ENCODE data around the gene DENND4A.

DNA sequence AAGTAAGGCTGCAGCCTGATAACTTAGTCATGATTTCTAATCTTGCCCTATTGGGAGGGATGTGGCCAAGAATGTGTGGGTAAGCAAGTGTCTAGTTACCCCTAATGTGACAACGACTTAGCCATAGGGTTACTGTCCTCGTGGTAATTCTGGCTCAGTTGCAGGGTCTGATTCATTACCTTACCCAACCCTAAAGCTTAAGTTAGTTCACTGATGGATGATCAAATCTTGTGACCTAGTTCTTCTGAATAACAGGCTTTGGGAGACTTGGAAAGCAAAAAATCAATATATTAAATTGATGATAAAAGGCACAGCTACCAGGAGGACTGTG, 179.5 kb downstream of the DENND4A start:
- TF ChIP-seq MYC (IDR thresholded peaks at IDR 0.05; ENCODE audit: insufficient read depth, insufficient read length, insufficient replicate concordance, low read length, severe bottlenecking) (no peak), NFXL1 (IDR thresholded peaks at IDR 0.05; ENCODE audit: borderline replicate concordance) (no peak), EZH2 (IDR thresholded peaks at IDR 0.05; ENCODE audit: borderline replicate concordance, control insufficient read depth, low read depth, low read length) (no peak), NFYA (IDR thresholded peaks at IDR 0.05; ENCODE audit: borderline replicate concordance, low read depth, low read length) (no peak), ZNF24 (IDR thresholded peaks at IDR 0.05) (no peak)
- TF ChIP-seq, protein P1, sequence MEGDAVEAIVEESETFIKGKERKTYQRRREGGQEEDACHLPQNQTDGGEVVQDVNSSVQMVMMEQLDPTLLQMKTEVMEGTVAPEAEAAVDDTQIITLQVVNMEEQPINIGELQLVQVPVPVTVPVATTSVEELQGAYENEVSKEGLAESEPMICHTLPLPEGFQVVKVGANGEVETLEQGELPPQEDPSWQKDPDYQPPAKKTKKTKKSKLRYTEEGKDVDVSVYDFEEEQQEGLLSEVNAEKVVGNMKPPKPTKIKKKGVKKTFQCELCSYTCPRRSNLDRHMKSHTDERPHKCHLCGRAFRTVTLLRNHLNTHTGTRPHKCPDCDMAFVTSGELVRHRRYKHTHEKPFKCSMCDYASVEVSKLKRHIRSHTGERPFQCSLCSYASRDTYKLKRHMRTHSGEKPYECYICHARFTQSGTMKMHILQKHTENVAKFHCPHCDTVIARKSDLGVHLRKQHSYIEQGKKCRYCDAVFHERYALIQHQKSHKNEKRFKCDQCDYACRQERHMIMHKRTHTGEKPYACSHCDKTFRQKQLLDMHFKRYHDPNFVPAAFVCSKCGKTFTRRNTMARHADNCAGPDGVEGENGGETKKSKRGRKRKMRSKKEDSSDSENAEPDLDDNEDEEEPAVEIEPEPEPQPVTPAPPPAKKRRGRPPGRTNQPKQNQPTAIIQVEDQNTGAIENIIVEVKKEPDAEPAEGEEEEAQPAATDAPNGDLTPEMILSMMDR (IDR thresholded peaks at IDR 0.05 in 2 of 3, conservative IDR thresholded peaks at IDR 0.05 in 1 of 3; ENCODE audit: control insufficient read depth in 2 of 3, extremely low read depth in 1 of 3, insufficient read depth in 1 of 3, low read depth in 3 of 3, low read length in 3 of 3) = no peak
- TF ChIP-seq, protein P2, sequence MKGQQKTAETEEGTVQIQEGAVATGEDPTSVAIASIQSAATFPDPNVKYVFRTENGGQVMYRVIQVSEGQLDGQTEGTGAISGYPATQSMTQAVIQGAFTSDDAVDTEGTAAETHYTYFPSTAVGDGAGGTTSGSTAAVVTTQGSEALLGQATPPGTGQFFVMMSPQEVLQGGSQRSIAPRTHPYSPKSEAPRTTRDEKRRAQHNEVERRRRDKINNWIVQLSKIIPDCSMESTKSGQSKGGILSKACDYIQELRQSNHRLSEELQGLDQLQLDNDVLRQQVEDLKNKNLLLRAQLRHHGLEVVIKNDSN (IDR thresholded peaks at IDR 0.05; ENCODE audit: borderline replicate concordance, extremely low read length, insufficient read depth, low read depth, low read length) = no peak

All from GM12878 (cell line).